HepG2 (cell line): ENCODE results near the gene ZNF500. TPM values are rescaled to one million over a fixed set of nuclear protein-coding genes. Genes with fewer than 3 reads are reported as not detected.

Experiments used
- AKAP8 ChIP-seq: sonication (generic); formaldehyde crosslinking; IDR thresholded peaks from 2 replicates; pipeline ENCODE4 v1.5.1; 2020; ENCODE audit warnings: mild to moderate bottlenecking, missing genetic modification reagents
- BRCA1 ChIP-seq: sonication (generic); formaldehyde crosslinking; IDR thresholded peaks from 2 replicates; pipeline ENCODE4 v1.4.0; 2020; ENCODE audit warnings: missing genetic modification reagents
- CTCF ChIP-seq: sonication (generic); formaldehyde crosslinking; IDR thresholded peaks from 2 replicates; pipeline ENCODE4 v1.5.0; 2020; ENCODE audit warnings: mild to moderate bottlenecking, missing genetic modification reagents, moderate library complexity
- GTF2F1 ChIP-seq: fragments of 150-350 bp; IDR thresholded peaks from 2 replicates; pipeline ENCODE4 v1.6.1; 2014; ENCODE audit warnings: low read length
- IRF9 ChIP-seq: sonication (generic); formaldehyde crosslinking; IDR thresholded peaks from 2 replicates; pipeline ENCODE4 v1.8.0; 2022; ENCODE audit warnings: missing genetic modification reagents, mild to moderate bottlenecking, borderline replicate concordance
- NFIC ChIP-seq: IDR thresholded peaks from 2 replicates; pipeline ENCODE4 v1.6.1; 2012; ENCODE audit warnings: mild to moderate bottlenecking, low read length, inconsistent platforms
- SAFB2 ChIP-seq: sonication (generic); formaldehyde crosslinking; IDR thresholded peaks from 2 replicates; pipeline ENCODE4 v1.5.1; 2020; ENCODE audit warnings: missing genetic modification reagents, low read depth, mild to moderate bottlenecking, borderline replicate concordance
- SMAD1 ChIP-seq: sonication (generic); formaldehyde crosslinking; IDR thresholded peaks from 2 replicates; pipeline ENCODE4 v1.4.0; 2020; ENCODE audit warnings: missing genetic modification reagents, low read depth, mild to moderate bottlenecking, borderline replicate concordance
- THAP9 ChIP-seq: sonication (generic); formaldehyde crosslinking; IDR thresholded peaks from 2 replicates; pipeline ENCODE4; 2020; ENCODE audit warnings: missing genetic modification reagents, mild to moderate bottlenecking, borderline replicate concordance
- TRIM24 ChIP-seq: sonication (generic); formaldehyde crosslinking; IDR thresholded peaks from 2 replicates; pipeline ENCODE4 v1.8.0; 2022; ENCODE audit warnings: mild to moderate bottlenecking, missing genetic modification reagents
- ZBTB14 ChIP-seq: sonication (generic); formaldehyde crosslinking; IDR thresholded peaks from 2 replicates; pipeline ENCODE4 v1.4.0; 2020; ENCODE audit warnings: missing genetic modification reagents
- ZNF234 ChIP-seq: sonication (generic); formaldehyde crosslinking; conservative IDR thresholded peaks from 2 replicates; pipeline ENCODE4 v1.5.1; 2020; ENCODE audit warnings: mild to moderate bottlenecking, missing genetic modification reagents
- ZNF616 ChIP-seq: sonication (generic); formaldehyde crosslinking; IDR thresholded peaks from 2 replicates; pipeline ENCODE4 v1.5.0; 2020; ENCODE audit warnings: low read depth, mild to moderate bottlenecking, missing genetic modification reagents
- ZNF646 ChIP-seq: sonication (generic); formaldehyde crosslinking; IDR thresholded peaks from 2 replicates; pipeline ENCODE4 v1.9.0; 2021; ENCODE audit warnings: mild to moderate bottlenecking, missing genetic modification reagents
- polyA plus RNA-seq, 8 experiments: library from polyadenylated mRNA; depleted of rRNA in 3 of 8; stranded (reverse) in 7 of 8; unstranded in 1 of 8; fragments of >200 nt; fragmentation: Illumina TruSeq in 4 of 8; extraction: Trizol in 4 of 8; gene quantifications; 2 replicates each; pipeline versions ENCODE4 v1.2.1 to v1.2.3, GENCODE V29; 2011 to 2016; ENCODE audit warnings: low read depth in 4 of 8, missing spikeins in 1 of 8, mixed read lengths in 1 of 8; ENCODE audit not compliant: insufficient read depth in 1 of 8
- total RNA-seq, 5 experiments: library from RNA; depleted of rRNA; stranded (reverse); fragments of >200 nt; fragmentation: Illumina TruSeq; extraction: Trizol; gene quantifications; 2 replicates each; pipeline ENCODE4 v1.2.3, GENCODE V29; 2016; ENCODE audit warnings: low read depth in 1 of 5

Gene ZNF500
- total and polyA plus RNA-seq, 2 of the 13 experiments (the other 11 are each of a cell fraction or from before 2014, with no cell fraction given), result 6.1 to 12.2 TPM

- no peak for TF ChIP-seq ZNF646 (CRISPR knock-in tag)
- peak; percentile 63 for TF ChIP-seq THAP9
- no peak for TF ChIP-seq TRIM24 (CRISPR knock-in tag)
- TF ChIP-seq SMAD1, result no peak
- 0 out of 2 replicates have a peak, but pooled peaks have one; percentile 30 for TF ChIP-seq IRF9 (CRISPR knock-in tag)
- TF ChIP-seq ZNF234 (CRISPR knock-in tag), result no peak
- no peak for TF ChIP-seq ZNF616 (CRISPR knock-in tag)
- 0 out of 2 replicates have a peak, but pooled peaks have one; percentile 66 for TF ChIP-seq AKAP8 (CRISPR knock-in tag)
- TF ChIP-seq ZBTB14, result peak; percentile 28; the same call in 1 of the 2 replicates
- TF ChIP-seq SAFB2, result no peak; the same call in 1 of the 2 replicates
- TF ChIP-seq GTF2F1, result no peak
- no peak; the same call in 1 of the 2 replicates for TF ChIP-seq CTCF (CRISPR knock-in tag)
- TF ChIP-seq BRCA1, result no peak
- no peak for TF ChIP-seq NFIC
These were observed at the start of gene ZNF500 (continued) for GRCh38 chr16:4766875-4767628.
